ENCODE measurements around the gene UBFD1.
"Not testable (repeated sequence)": the region's sequence is repeated elsewhere in the genome, so short reads cannot be mapped to it uniquely, and the experiment has no call there.

Gene UBFD1

DNA sequence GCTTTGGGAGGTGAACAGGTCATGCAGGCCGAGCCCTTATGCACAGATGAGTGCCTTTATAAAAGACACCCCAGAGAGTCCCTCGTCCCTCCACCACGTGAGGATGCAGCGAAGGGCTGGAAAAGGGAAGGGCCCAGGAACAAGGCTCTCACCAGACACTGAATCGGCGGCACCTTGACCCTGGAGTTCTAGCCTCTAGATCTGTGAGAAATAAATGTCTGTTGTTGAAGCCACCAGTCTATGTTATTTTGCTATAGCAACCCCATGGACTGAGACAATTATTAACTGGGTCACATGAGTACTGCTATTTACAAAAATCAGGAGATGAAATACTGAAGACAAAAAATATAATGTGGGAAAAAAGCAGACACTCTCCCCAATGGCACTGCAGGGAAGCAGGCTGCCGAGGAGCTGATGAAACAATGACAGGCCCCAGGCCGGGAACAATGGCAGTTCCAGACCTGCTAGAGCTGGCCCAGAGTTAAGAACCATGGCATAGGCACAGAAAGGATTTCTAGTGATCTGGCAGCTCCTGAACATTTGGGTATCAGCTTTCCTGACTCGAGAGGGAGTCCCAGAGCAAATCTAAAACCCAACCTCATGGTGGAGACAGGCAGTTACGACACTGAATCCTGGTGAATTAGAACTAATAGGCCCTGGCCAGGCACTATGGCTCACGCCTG, 29.4 kb upstream of the UBFD1 start:
- DNase-seq: no peak

DNA sequence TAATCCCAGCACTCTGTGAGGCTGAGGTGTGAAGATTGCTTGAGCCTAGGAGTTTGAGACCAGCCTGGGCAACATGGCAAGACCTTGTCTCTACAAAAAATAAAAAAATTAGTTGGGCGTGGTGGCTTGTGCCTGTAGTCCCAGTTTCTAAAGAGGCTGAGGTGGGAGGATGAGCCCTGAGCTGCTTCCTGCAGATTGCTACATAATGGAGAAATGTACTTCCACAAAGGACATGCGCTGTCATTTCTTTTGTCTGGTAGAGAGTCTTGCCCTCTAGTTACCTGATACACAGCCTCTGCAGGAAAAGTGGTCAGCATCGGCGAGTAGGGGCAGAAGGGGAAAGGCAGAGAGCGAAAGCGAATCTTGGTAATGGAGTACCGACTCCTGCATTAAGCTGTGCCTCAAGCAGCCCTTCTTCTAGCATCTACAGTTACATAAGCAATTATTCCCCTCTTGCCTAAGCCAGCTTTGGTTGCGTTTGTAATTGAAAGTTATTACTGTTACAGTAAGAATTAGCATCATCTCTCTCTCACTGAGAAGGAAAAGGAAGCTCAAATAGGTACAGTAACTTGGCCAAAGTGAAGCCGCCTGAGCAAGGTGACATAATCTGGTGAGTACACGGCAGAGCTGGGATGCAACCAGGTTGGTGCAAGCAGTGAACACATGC, 28.8 kb upstream of the UBFD1 start:
- DNase-seq: no peak

DNA sequence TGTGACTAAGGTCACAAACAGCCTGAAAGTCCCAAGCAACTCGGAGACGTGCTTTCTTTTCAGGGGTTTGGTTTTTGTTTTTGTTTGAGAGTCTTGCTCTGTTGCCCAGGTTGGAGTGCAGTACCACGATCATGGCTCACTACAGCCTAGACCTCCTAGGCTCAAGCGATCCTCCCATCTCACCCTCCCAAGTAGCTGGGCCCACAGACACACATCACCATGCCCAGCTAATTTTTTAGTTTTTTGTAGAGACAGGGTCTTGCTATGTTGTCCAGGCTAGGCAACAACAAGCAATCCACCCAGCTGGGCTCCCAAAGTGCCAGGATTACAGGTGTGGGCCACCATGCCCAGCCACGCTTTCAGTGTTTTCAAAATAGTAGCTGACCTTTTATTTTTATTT, 27.5 kb upstream of the UBFD1 start:
- DNase-seq: no peak

GRCh38 chr16:23532448-23532847, 25.1 kb upstream of the UBFD1 start:
- DNase-seq: no peak

DNA sequence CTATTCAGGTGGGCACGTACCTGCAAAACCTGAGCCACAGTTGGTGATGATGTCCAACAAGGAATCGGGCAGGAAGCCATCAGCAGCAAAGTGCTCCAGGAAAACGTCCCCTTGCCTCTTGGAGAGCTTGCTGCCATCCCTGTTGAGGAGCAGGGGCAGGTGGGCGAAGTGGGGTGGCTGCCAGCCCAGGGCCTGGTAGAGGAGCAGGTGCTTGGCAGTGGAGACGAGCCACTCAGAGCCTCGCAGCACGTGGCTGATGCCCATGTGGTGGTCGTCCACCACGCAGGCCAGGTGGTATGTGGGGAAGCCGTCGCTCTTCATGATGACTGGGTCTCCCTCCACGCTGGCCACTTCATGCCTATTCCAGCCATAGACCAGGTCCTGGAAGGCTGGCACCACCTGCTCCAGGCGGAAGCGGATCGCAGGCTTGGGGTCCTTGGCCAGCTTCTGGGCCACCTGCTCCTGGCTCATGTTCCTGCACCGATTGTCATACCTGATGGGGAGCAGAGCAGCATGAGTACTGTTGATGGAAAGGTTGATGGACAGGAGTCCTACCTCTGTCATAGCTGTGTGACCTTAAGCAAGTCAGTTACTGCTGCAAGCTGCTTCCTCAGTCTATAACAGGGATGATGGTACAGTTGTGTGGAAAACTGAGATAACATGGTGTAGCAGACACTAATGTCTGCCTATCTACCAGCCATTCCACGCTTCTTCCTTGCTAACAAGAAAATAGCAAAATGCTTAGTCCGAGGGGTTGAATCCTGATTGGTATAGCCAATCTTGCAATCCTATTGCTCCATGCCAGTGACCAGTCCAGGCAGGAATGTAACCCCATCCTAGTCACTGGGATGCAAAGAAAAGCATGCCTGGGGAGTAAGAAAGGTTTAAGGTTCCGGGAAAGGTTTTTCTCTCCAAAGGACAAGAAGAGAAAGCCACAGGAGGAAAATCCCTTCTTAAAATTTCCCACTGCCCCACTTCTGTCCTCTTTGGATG, 22.4 kb upstream of the UBFD1 start:
- DNase-seq: no peak

GRCh38 chr16:23535901-23536300, 21.6 kb upstream of the UBFD1 start:
- DNase-seq: no peak

DNA sequence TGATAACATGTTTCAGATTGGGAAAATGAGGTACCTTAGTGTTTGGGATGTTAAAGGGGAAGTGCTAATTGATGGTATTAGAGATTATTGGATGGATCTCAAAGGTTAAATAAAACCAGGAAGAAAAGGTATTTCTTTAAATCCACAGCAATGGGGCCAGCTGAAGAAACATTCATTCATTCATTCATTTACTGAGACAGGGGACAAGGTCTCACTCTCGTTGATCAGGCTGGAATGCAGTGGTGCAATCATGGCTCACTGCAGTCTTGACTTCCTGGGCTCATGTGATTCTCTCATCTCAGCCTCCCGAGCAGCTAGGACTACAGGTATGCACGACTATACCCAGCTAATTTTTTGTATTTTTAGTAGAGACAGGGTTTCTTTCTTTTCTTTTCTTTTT, 20.1 kb upstream of the UBFD1 start:
- DNase-seq: no peak

DNA sequence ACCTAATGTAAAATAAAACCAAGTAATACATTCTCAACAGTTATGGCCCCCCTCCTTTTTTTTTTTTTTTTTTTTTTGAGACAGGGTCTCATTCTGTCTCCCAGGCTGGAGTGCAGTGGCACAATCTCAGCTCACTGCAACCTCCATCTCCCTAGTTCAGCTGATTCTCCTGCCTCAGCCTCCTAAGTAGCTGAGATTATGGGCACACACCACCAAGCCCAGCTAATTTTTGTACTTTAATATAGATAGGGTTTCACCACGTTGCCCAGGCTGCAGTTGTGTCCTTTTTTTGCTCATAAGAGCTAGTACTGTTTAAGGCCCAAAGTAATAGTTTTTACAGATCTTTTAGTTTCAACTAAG, 18.6 kb upstream of the UBFD1 start:
- no peak for DNase-seq

GRCh38 chr16:23539984-23540816, 17.3 kb upstream of the UBFD1 start:
- DNase-seq: no peak

DNA sequence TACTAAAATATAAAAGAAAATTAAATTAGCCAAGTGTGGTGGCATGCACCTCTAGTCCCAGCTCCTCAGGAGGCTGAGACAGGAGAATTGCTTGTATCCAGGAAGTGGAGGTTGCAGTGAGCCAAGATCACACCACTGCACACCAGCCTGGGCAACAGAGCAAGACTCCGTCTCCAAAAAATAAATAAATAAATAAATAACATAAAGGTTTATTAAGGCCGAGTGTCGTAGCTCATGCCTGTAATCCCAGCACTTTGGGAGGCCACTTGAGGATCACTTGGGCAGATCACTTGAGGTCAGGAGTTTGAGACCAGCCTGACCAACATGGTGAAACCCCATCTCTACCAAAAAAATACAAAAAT, 16.7 kb upstream of the UBFD1 start:
- not testable (repeated sequence) for DNase-seq

- DNase-seq: no peak
These were observed 13.1 kb upstream of the UBFD1 start for GRCh38 chr16:23544436-23544835.

DNA sequence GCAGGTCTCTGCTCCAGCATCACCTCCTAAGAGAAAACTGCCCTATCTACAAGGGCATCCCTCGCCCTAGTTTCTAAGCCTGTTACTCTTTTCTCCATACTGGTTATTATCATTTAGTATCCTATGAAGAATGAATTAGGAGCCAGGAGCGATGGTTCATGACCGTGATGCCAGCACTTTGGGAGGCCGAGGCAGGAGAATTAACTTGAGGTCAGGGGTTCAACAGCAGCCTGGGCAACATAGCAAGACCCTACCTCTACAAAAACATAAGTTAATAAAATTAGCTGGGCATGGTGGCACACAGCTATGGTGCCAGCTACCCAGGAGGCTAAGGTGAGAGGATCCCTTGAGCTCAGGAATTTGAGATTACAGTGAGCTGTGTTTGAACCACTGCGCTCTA, 7.6 kb upstream of the UBFD1 start:
- DNase-seq: no peak

DNA sequence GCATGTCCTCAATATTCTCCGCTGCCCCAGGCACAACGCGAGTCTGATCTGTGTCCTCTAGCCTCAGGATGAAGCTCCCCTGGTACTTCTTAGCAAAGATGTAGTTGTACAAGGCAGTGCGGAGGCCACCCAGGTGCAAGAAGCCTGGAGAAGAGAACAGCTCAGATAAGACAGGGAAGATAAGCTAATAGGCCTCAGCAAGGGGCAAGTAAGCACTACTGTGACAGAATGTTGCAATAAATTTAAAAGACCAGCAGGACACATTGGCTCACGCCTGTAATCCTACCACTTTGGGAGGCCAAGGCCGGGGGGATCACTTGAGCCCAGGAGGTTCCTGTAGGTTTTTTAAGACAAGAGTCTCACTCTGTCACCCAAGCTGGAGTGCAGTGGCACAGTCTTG, 5.4 kb upstream of the UBFD1 start:
- no peak for DNase-seq

DNA sequence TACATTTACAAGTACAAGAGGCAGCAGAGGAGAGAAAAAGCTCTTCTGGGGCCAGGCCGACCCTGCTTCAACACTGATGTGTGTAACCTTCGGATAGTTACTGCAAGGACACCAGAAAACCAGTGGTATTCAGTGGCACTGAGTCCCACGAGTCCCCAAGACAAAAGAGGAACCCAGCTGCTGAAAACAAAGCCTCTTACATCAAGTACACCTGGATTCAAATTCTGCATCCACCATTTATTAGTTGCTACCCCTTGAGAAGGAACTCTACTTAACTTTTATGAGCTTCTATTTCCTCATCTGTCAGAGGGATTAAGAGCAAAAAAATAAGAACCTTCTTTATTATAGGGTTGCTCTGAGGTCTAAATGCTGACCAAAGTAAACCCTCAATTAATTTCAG, 3.0 kb upstream of the UBFD1 start:
- no peak for DNase-seq

- DNase-seq: peak in 1 of 2 donors; percentile 8
These were observed 514 bp downstream of the UBFD1 start for GRCh38 chr16:23557779-23558702.

GRCh38 chr16:23561586-23561985, 4.1 kb downstream of the UBFD1 start:
- no peak for DNase-seq

- no peak for DNase-seq
These were observed 5.0 kb downstream of the UBFD1 start for GRCh38 chr16:23562505-23562904.

DNA sequence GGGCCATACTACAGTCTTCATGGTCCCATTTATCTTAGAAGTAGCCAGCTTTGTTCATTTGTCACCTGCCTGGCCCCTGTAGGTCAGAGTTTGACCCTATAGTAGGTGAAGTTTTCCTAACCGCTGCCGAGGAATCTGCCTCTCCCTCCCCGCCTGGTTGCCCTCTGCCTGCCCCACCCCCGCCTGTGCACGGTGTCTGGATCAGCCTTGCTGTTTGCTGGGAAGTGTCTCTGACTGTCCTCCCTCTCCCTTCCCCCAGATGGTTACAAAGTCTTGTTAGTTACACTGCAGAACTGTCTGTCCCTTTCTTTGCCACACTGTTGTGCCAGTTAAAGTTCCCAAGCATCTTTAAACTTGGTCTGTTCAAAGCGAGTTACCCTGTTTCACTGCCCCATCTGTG, 5.7 kb downstream of the UBFD1 start:
- DNase-seq: no peak

- DNase-seq: no peak
These were observed 7.2 kb downstream of the UBFD1 start for GRCh38 chr16:23564575-23565363.

- DNase-seq: no peak
These were observed 9.2 kb downstream of the UBFD1 start for GRCh38 chr16:23566724-23567123.

DNA sequence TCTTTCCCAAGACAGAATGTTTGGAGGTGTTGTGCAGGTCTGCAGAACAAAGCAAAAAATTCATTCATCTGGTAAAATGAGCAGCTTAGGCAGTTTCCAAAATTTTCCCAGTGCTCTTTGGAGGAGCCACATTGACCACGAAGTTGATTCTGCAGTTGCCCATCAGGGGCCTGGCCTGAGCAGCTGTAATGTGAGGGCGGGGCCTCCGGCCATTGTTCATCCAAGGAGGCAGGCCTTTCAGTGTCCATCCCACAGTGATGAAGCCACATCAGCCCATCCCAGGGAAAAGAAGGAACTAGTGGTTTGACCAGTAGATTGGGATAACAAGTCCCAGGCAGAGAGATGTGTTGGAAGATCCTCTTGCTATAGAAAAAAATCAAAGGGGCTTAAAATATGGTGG, 10.1 kb downstream of the UBFD1 start:
- DNase-seq: no peak
